ENCODE data around the gene SCMH1.
"Not testable (repeated sequence)": the region's sequence is repeated elsewhere in the genome, so short reads cannot be mapped to it uniquely, and the experiment has no call there.

The SCMH1 gene

DNA sequence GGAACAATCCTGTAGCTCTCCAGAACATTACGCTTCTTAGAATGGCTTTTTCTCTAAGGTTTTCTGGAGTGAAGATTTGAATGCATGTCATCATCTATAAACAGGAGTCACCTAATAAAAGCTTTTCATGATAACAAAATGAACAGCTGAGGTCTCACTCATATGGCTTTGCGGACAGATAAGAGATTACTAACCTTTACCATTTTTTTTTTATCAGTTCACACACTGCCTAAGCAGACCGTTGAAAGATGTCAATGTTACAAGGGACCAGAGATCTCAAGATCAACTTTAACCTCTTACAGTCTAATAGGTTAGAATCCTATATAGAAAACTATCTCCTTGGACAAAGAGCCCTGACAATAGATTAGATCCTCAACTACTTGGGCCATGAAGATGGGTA lies 41.4 kb downstream of the SCMH1 start:
- DNase-seq, result no peak

DNA sequence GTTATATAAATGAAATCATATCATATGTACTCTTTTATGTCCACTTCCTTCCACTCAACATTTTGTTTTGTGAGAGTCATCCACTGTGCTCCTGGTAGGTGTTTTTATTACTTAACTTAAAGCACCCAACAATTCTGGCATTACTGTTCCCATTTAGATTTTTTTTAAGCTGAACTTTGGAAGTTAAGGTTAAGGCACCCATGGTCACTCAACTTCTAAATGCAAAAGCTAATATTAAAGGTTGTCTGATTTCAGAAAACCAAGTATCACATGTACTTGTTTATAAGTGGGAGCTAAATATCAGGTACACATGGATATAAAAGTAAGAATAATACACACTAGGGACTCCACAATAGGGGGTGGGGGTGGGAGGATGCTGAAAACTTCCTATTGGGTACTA lies 42.7 kb downstream of the SCMH1 start:
- no peak for DNase-seq

DNA sequence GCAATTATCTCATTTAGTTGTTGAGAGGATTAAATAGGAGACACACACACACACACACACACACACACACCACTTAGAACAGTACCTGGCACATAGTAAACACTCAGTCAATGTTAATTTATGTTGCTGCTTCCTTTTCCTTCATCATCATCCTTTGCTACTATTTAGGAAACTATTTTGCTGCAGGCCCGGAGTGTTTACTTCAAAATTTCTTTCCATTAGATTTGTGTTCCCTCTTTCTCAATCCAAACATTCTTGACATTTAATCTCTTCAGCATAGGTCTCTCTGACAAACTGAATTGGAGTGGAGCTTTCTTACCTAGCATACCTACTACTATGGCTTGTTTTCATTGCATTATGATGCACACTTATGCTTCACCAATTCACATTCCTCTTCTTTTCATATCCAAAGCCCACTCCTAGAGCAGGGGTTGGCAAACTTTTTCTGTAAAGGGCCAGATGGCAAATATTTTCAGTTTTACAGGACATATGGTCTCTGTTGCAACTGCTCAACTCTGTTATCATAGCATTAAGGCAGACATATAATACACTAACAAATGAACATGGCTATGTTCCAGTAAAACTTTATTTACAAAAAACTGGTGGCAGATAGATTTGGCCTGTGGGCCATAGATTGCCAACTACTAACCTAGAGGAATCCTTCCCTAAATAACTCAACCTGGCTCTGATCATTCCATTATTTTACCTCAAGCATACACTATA lies 49.5 kb downstream of the SCMH1 start:
- no peak for DNase-seq

DNA sequence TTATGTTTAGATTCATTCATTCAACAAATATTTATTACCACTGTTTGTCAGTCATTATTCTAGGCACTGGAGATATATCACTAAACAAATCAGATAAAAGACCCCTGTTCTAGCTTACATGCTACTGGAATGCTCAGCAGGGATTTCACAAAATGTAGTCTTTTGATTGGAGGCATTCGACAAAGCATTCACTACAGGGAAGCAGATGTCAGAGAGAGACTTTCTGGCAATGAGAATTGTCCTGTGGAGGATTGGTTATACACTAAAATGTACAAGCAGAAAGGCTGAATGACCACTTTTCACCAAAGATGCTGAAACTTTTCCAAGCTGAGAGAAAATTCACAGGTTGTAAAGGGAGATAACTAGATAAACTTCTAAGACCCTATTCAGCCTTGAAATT lies 57.7 kb downstream of the SCMH1 start:
- DNase-seq, result no peak

DNA sequence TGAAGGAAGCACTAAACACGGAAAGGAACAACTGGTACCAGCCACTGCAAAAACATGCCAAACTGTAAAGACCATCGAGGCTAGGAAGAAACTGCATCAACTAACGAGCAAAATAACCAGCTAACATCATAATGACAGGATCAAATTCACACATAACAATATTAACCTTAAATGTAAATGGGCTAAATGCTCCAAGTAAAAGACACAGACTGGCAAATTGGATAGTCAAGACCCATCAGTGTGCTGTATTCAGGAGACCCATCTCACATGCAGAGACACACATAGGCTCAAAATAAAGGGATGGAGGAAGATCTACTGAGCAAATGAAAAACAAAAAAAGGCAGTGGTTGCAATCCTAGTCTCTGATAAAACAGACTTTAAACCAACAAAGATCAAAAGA lies 63.9 kb downstream of the SCMH1 start:
- DNase-seq, result not testable (repeated sequence)

DNA sequence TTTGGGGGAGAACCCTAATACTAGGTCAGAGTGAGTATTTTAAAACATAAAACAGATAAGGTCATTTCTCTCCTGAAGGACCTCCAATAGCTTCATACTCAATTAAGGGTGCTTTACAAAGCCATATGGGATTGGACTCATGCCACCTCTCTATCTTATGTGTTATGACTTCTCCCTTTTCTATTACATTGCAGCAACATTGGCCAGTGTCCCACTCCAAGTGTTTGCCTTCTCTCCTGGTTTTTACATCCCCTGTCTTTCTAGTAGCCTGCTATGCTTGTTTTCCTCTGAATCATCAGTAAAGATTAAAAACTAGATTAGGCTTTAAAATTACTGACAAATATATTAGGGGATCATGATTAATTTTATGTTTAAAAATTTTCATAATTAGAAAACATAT lies 66.6 kb downstream of the SCMH1 start:
- DNase-seq, result no peak

DNA sequence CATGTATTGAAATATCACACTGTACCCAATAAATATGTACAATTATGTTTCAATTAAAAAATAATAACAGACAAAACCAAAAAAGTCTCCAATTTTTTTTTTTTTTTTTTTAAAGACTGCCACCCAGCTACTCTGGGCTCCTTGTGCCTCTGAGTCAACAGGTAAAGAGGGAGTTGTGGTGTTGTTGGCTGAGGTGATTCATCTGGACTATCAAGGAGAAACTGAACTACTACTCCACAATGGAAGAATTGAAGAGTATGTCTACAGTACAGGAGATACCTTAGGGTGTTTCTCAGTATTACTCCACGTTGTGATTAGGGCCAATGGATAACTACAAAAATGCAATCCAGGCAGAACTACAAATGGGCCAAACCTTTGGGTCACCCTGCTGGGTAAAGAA lies 67.9 kb downstream of the SCMH1 start:
- DNase-seq, result no peak

DNA sequence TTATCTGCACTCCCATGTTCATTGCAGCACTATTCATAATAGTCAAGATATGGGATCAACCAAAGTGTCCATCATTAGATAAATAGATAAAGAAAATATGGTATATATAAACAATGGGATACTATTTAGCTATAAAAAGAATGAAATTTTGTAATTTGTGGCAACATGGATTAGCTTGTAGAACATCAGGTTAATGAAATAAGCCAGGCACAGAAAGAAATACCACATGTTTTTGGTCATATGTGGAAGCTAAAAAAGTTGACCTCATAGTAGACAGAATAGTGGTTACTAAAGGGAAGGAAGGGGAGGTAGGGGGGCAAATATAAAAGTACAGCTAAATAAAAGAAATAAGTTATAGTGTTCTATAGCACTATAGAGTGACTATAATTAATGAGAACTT lies 68.5 kb downstream of the SCMH1 start:
- DNase-seq, result no peak

DNA sequence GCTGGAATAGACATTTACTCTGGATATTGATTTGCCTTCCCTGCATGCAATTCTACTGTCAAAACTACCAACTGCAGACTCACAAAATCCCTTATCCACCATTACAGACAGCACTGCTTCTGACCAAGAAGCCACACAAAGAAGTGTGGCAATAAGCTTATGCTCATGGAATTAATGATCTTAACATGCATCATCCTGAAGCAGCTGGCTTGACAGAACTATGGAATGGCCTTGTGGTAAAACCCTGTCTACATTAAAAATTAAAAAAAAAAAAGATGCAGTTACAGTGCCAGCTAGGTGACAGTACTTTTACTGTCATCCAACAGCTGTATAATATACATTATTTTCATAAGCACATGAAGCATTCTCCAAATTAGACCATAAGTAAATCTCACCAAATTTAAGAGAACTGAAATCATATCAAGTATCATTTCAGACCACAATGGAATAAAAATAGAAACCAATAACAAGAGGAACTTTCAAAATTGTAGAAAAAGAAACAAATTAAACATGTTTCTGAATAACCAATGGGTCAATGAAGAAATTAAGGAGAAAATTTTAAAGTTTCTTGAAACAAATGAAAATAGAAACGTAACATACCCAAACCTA lies 70.7 kb downstream of the SCMH1 start:
- no peak for DNase-seq

DNA sequence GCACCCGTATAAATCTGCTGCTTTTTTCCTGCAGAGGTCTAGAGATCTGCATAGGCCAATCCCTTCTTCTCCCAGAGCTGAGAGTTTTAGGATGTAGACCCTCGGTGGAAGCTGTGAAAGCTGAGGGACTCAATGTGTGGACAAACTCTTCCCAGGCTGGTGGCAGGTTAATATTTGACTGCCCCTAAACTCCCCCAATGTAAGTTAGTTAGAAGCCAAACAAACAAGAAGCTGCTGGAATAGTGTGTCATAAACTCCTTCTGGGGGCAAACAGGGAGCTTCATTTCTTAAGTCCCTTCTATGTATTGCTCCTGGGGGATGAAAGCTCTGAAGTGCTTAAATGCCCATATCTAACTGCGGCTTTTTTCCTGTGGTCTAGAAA lies 72.3 kb downstream of the SCMH1 start:
- DNase-seq, result no peak

DNA sequence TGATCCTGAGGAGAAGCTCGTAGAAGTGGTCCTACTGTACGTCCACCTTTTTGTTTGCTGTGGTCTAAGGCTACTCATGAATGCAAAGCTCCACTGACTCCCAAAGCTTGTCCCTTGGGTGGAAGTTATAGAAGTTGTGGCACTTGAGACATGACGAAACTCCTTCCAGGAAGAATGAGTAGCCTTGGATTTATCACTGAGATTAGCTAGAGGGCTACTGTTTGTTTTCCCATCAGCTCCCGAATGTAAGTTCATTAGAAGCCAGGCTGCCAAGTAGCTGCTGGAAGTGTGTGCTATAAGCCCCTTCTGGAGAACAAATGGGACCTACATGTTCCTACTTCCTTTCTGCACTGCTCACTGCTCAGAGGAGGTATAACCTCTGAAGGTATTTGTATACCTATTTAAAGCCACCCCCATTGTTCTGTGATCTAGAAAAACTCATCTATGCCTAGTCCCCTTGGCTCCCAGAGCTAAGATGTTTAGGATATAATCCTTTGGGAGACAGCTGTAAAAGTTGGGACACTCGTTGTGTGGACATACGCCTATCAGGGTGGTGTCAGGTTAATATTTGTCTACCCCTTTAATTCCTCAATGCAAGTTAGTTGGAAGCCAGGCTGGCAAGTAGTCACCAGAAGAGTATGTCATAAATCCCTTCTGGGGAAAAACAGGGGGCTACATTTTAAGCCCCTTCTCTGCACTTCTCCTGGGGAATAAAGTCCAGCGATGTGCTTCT lies 72.9 kb downstream of the SCMH1 start:
- no peak for DNase-seq

DNA sequence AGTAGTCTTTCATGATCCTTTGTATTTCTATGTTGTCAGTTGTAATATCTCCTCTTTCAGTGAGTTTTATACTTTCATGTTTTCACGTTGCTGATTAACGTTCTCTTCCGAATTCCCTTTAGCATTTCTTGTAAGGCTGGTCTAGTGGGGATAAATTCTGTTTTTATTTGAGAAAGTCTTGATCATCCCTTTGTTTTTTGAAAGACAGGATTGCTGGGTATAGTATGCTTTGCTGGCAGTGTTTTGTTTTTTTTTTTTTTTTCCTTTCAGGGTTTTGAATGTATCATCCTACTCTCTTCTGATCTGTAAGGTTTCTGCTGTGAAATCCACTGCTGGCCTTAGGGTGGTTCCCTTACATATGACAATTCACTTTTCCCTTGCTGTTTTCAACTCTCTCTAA lies 74.4 kb downstream of the SCMH1 start:
- DNase-seq, result no peak

DNA sequence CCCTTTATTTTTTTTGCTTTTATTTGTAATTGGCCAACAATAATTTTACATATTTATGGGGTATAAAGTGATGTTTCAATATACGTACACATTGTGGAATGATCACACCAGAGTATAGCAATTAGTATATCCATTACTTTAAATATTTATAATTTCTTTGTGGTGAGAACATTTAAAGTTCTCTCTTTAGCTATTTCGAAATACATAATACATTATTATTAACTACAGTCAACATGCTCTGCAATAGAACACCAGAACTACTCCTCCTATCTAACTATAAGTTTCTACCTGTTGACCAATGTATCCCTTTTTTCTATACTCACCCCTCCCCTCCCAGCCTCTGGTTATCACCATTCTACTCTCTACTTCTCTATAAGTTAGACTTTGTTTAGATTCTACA lies 77.4 kb downstream of the SCMH1 start:
- no peak for DNase-seq

DNA sequence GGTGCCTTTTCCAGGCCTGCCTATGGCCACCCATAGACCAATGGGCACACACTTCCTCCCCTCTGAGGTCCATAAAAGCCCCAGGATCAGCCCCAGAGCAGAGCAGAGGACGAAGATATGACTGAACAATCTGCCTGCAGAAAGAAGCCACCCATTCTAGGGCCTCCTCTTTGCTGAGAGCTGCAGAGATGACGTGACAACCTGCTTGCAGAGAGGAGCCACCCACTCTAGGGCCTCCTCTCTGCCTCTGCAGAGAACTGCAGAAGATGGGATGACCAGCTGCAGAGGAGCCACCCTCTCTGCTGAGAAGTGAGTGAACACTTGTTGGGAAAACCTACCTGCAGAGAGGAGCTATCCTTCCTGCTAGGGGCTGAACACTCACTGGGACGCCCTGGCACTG lies 79.7 kb downstream of the SCMH1 start:
- no peak for DNase-seq

DNA sequence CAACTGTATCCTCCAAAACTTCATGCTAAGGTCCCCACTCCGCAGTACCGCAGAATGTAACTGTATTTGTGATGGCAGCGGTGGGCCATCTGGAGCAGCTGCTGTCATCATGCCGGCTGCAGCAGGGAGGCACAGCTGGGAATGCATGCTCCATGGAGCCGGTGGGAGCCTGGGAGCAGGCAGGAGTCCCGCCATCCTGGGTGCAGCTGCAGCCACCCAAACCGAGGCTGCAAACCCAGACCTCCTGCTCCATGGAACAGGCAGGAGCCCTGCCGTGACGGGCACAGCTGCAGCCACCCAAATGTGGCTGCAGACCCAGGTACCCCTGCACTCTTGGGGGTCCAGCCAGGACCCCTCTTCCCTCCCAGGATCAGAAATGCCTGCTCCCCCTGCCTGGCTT lies 80.3 kb downstream of the SCMH1 start:
- DNase-seq, result no peak

DNA sequence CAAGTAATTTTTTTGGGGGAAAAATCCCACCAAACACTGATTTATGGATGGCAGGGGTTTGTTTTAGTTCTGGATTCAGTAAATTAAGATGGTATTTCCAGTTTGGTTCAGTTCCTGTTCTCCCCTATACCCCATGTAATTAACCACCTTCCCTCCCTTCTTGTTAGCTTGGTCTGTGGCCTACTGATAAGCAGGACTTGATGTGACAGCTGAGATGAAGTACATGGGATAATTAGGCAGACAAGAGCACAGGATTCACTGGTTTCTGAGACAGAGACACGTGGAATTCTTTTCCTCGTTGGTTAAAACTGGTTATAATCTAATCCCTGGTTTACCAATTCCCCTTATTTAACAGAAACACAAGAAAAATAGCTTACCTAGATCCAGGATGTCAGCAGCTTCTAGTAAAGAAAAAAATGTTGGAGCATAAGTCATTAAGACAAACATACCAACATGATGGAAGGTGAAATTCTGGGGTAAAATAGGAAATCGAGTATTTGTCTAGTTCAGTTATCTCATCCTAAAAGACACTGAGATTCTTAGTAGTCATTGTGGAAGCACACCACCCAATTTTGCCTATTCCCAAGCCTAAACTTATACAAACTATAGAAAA lies 81.5 kb downstream of the SCMH1 start:
- no peak for DNase-seq

DNA sequence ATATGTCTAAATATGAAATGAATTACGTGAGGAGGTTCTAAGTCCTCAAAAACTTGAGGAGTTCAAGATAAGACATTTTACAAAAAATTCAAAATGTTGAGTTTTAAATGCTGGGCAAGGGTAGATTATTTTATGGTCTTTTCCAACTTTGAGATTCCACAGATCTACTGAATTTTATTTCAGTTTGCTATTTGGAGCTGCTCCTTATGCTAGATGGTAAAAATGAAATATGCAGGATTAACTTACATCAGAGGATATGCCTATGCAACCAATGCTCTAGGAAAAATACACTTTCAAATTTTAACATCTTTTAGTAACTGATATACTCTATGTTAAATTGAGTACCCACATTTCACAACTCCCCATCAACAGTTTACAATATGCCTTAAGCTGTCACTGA lies 83.1 kb downstream of the SCMH1 start:
- no peak for DNase-seq

DNA sequence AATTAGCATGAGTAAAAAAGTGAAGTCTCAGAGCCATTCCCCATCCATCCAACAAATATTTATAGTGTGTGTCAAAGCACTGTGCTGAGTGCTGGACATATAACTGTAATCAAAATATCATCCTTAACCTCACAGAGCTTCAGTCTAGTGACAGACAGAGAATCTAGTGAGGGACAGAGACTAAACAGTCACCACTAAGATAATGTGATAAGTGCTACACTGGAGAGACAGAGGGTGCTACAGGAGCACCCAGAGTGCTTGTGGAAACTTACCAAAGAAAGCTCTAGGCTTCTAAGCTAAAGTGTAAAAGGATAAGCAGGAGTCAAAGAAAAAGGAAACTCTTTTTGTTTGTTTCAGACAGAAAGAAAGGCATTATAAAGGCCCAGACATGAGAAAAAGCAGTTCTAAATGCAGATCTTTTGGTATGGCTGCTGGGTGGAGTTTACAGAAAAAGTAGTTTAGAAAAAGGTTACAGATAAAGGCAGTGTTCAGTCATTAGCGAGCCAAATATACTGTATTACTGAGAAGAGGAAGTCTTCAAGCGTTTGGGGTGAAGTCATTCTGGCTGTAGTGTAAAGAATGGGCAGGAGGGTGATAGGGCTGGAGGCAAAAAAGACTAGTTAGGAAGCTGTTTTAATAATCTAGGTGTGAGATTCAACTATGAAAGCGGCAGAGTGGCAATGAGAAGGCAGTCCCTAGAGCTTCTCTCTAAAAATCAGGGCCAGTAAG lies 83.8 kb downstream of the SCMH1 start:
- no peak for DNase-seq

DNA sequence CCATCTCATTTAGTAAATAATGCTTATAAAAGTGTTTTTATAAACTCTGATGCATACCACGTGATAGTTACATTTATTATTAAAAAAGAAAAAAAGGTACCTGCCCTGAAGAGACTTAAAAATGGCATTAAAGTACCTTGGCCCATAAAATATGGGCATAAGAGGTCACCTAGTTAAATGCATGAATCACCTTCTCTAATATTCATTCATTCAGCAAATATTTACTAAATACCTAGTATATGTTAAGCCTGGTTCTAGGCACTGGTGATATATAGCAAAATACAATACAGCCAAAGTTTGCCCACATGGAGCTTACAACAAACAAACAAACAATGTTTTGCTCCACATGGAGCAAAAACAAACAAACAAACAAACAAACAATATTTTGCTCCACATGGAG lies 87.0 kb downstream of the SCMH1 start:
- no peak for DNase-seq

DNA sequence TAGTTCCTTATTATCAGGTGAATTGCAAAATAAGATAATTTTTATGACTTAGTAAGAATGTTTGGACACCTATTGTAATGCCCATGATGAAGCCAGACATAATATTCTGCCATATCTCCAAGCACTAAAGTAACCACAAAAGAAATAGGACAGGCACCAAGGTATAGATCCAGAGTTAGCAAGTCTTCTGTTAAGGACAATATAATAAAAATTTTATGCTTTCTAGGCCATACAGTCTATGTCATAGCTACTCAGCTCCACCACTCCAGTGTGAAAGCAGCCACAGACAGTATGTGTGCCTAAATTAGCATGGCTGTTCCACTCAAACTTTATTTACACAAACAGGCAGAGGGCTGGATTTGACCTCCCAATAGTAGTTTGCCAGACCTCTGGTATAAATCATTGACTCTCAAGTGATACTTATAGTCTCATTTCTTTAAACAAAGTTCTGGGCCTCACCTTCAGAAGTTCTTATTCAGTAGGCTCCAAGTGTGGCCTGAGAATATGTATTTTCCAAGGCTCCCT lies 88.3 kb downstream of the SCMH1 start:
- DNase-seq, result no peak

DNA sequence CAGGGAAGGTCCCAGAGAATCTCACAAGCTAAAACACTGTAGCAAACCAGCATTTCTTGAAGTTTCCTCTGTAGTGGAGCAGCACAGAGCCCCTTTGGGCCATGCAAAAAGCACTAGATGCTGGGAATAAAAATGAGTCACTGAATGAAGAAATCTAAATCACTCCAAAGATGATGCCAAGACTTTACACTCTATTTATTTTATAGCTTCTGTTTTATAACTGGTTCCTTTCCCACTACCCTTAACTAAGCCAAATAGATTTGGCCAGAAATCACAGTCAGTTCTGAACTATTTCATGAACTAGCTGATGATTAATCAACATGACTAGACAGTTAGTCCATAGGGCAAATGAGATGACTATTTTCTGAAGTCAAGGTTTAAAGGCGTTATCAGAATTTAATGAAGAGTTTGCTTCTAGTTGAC lies 89.5 kb downstream of the SCMH1 start:
- no peak for DNase-seq

DNA sequence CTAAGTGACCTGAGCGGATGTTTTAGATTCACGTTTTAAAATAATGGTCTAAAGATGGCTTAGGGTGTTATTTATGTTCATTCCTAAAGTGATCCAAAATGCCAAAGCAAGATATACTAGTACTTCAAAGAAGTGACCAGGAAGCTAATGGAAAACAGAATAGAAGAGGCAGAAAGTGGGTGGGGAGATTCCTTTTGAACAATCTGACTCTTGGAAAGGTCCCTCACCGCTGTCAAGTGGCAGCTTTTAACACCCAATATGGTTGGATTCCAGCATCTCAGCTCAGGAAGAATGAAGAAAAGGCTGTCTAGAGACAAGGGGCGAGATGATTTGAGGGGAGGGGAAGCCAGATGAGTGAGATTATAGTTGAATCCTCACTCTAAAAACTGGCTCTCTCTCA lies 90.3 kb downstream of the SCMH1 start:
- no peak for DNase-seq

DNA sequence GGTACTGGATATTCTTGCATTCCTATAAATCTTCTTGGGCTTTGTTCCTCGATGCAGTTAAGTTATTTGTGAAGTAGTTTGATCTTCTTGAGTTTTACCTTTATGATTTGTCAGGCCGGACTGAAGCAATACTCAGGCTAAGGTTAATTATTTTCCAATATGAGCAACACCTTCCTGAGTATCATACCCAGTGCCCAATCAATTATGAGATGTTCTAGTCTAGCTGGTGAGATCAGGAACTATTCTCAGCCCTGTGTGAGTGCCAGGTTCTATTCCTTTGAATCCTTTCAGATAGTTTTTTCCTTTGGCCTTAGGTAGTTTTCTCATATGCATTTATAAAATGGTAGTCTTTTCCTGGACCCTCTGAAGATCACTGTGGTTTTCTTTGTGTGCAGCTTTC lies 92.5 kb downstream of the SCMH1 start:
- DNase-seq, result no peak
